ENCODE results near the gene CD37.
"Not testable (repeated sequence)": the region's sequence is repeated elsewhere in the genome, so short reads cannot be mapped to it uniquely, and the experiment has no call there.

The CD37 gene

GRCh38 chr19:49335071-49335783 is at the start of gene CD37:
Gene CD37 (plus strand): TSS chr19:49335406. CDS start chr19:49335541, 135 bp downstream.
- DNase-seq = no peak

GRCh38 chr19:49287141-49287770 is 48.0 kb upstream of the CD37 start:
- no peak for DNase-seq

- DNase-seq = not testable (repeated sequence)
These were observed 47.0 kb upstream of the CD37 start for GRCh38 chr19:49288205-49288604.

GRCh38 chr19:49289286-49289685 is 45.9 kb upstream of the CD37 start:
- not testable (repeated sequence) for DNase-seq

- DNase-seq = no peak
These were observed 44.7 kb upstream of the CD37 start for GRCh38 chr19:49290517-49290916.

- DNase-seq = no peak
These were observed 40.8 kb upstream of the CD37 start for GRCh38 chr19:49294401-49294800.

- no peak for DNase-seq
These were observed 39.9 kb upstream of the CD37 start for GRCh38 chr19:49295208-49295880.

GRCh38 chr19:49297403-49297802 is 37.8 kb upstream of the CD37 start:
- DNase-seq = no peak

GRCh38 chr19:49298653-49299052 is 36.6 kb upstream of the CD37 start:
- not testable (repeated sequence) for DNase-seq

GRCh38 chr19:49301165-49301865 is 33.9 kb upstream of the CD37 start:
- peak; percentile 39 for DNase-seq

- no peak for DNase-seq
These were observed 33.3 kb upstream of the CD37 start for GRCh38 chr19:49301866-49302252.

GRCh38 chr19:49306734-49307133 is 28.5 kb upstream of the CD37 start:
- DNase-seq = not testable (repeated sequence)

GRCh38 chr19:49309087-49309486 is 26.1 kb upstream of the CD37 start:
- DNase-seq = no peak

- no peak for DNase-seq
These were observed 20.1 kb upstream of the CD37 start for GRCh38 chr19:49315111-49315510.

GRCh38 chr19:49316284-49316683 is 18.9 kb upstream of the CD37 start:
- DNase-seq = no peak

GRCh38 chr19:49318296-49318695 is 16.9 kb upstream of the CD37 start:
- no peak for DNase-seq

GRCh38 chr19:49324801-49325576 is 10.2 kb upstream of the CD37 start, which contains the start of gene SLC6A16:
Gene SLC6A16 (minus strand): TSS chr19:49325191. CDS start chr19:49311347, 13,844 bp downstream.
- DNase-seq = no peak

- not testable (repeated sequence) for DNase-seq
These were observed 9.4 kb upstream of the CD37 start for GRCh38 chr19:49325756-49326155.

GRCh38 chr19:49326165-49326704 is 9.0 kb upstream of the CD37 start:
- no peak for DNase-seq

GRCh38 chr19:49327878-49328544 is 7.2 kb upstream of the CD37 start:
- peak; percentile 7 for DNase-seq

- DNase-seq = no peak
These were observed 6.5 kb upstream of the CD37 start for GRCh38 chr19:49328741-49329140.

GRCh38 chr19:49331187-49331586 is 4.0 kb upstream of the CD37 start:
- DNase-seq = not testable (repeated sequence)
